HG02571 (cell line): ENCODE results near the gene ARHGEF16.

Experiments
- ATAC-seq: cut with Tn5 transposase; IDR thresholded peaks from one replicate; pipeline ENCODE4 v1.9.1; 2021; ENCODE audit warnings: mild to moderate bottlenecking, moderate library complexity; ENCODE audit not compliant: unreplicated experiment

The ARHGEF16 gene

DNA sequence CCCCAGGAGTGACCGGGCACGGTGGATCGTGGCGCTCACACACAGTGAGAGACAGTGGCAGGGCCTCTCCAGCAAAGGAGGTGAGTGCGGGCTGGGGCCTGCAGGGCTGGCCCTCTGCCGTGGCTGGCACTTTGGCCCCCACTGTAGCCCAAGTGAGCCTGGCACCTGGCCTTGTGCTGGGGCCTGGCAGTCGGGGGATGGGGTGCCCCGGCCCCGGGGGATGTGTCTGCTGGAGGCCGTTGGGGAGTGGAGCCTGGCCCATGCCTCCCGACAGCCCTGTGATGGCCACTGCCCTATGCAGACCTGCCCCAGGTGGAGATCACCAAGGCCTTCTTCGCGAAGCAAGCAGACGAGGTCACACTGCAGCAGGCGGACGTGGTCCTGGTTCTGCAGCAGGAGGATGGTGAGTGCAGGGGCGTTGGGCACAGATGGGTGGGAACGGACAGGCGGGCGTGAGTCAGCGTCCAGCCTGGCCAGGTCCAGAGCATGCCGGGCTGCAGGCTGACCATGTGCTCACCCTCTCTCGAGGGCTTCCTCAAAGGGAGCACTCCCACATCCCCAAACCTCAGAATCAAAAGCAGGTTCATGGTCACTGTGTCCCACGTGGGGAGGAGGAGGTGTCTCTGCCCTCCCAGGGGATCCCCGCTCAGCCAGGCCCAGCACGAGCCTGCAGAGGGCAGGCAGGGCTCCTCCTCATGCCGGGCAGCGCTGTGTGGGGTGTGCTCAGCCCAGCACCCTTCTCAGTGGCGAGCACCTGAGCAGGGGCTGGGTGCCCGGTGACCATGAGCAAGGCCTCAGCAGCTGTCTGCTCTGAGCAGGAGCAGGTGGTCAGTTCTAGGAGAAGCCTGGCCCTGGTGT is 25.3 kb downstream of the ARHGEF16 start:
- no peak for ATAC-seq

DNA sequence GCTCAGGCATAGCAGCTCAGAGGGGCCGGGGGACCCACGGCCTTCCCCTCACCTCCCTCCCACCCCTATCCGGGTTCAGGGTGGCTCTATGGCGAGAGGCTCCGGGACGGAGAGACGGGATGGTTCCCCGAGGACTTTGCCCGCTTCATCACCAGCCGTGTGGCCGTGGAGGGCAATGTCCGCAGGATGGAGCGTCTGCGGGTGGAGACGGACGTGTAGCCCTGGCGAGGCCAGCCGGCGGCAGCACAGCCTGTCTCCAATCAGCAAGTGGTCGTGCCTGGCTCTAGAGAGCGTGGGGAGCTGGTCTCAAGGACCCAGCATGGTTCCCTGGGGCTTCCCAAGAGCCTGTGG is 25.9 kb downstream of the ARHGEF16 start:
- ATAC-seq, result no peak

DNA sequence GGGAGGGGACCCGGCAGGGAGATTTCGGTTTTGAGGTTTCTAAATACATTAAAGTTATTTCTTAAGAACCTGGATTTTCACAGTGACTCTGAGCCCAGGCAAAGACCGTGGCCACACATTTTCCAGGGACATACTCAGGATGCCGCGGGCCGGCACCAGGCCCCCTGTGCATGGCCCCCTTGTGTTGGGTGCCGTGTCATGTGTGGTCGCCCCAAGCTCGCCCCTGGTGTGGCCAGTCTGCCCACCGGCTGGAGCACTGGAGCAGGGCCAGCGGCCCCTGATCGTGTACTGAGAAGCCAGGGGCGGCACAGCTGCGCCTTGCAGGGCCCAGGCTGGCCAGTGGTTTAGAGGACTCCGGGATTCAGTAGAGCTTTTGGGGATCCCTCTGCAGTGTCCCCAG is 26.6 kb downstream of the ARHGEF16 start:
- ATAC-seq, result no peak

DNA sequence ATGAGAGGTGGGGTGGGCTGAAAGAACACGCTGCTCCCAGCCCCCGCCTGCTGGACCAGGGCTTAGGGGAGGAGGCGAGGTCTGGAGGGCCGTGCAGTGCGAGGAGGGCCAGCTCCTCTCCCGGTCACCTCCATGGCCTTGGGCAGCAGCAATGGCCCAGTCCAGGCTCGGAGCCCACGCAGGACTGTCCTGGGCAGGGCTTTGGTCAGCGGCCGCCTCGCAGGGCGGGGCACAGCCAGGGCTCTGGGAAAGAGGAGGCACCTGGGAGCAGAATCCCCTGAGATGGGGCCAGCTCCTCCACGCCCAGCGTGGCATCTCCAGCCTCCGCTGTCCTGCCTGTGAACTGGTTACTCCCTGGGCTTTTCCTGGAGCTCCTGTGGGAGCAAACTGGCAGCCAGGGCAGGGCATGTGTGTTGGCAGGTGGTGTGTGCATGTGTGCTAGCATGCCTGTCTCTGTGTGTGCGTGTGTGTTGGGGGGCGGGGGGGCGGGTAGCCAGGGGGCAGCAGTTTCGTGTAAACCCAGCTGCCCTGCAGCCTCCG is 27.4 kb downstream of the ARHGEF16 start:
- ATAC-seq, result no peak

DNA sequence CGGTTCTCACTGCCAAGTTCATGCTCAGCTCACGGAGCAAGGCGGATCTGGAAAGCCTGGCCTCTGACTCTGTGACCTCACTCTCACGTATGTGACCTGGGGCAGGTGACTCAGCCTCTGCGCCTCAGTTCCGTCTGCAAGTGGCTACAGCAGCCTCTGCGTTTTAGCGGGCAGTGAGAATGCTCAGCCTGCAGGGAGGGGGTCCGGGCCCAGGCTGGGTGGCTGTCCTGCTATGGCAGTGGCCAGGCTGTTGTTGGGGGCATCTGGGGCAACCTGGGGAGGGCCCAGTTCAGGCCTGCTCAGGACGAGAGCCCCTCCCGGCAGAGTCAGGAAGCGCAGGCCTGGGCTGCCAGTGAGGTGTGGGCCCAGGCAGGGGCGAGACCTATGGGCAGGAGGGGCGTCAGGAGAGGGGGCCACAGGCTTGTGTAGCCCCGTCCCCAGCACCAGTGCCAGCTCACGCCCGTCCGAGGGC is 27.9 kb downstream of the ARHGEF16 start:
- no peak for ATAC-seq

DNA sequence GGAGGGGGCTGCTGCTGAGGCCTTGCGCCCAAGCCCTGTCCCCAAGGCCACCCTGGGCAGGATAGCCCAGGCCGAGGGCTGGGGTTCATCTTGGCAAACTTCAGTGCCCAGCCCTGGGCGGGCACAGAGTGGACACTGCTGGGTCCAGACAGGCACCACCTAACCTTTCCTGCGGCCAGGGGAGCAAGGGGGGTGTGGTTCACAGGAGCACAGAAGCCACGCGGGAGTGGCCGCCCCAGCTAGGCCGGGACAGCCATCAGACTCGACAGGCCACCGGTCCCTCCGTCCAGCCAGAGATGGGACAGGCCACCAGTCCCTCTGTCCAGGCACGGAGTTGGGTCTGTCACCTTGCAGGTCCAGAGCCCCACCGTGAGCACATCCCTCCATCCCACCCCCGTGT is 28.9 kb downstream of the ARHGEF16 start:
- ATAC-seq, result no peak

DNA sequence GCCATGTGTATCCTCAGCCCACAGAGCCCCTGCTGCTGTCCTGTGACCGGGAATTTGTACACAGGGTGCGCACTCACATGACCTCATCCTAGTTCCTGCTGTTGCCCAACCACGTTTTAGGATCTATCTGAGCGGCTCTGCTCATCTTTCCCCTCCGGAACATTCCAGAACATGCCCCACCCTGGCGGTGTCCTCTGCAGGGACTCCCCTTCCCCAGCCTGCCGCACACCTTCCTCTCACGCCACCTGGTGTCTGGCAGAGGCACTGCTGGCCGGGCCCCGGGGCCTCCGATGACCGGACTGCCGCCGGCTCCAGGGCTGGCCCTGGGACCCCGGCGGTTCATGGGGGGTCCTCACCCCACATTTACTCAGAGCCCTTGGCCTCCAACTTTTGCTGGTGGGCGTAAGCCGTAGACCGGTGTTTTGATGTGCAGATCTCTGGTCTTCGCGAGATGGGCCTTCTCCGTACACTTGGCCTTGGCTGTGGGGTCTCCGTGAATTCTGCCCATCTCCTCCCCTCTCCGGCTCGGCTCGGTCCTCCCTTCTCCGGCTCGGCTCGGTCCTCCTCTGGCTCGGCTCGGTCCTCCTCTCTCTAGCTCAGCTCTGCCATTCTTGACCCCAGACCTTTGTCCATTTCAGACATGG is 29.5 kb downstream of the ARHGEF16 start:
- ATAC-seq, result no peak

DNA sequence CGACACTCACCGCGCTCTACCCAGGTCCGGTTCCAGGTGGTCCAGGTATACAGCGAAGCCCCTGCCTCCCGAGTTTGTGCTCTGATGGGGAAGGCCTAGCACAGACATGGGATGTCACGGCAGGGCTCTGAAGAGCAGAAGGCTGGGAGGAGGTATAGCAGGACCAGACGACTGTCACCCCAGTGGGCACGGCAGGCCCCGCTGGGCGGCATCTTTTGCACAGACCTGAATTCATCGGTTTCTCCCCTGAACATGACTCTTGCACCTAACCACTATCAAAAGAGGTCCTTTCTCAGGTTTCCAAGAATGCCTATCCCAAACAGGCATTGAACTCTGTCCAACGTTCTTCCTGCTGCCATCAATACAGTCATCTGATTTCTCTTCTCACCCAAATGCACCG is 30.6 kb downstream of the ARHGEF16 start:
- no peak for ATAC-seq

DNA sequence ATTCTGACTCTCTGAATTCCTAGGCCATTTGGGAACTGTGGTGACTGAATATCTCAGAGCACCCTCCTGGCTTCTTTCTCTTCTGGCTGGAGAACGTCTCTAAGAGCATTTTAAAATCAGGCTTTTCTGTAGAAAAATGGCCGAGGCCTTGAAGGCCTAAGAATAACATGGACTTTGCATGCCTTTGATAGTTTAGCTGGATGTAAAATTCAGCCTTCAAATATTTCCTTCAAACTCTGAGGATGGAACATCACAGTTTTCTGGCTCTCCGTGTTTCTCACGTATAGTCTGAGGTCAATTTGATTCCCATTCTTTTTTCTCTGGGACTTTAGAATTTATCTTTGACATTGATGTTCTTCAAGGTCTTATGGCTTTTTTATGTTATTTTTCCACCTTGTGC is 34.0 kb downstream of the ARHGEF16 start:
- ATAC-seq, result no peak

DNA sequence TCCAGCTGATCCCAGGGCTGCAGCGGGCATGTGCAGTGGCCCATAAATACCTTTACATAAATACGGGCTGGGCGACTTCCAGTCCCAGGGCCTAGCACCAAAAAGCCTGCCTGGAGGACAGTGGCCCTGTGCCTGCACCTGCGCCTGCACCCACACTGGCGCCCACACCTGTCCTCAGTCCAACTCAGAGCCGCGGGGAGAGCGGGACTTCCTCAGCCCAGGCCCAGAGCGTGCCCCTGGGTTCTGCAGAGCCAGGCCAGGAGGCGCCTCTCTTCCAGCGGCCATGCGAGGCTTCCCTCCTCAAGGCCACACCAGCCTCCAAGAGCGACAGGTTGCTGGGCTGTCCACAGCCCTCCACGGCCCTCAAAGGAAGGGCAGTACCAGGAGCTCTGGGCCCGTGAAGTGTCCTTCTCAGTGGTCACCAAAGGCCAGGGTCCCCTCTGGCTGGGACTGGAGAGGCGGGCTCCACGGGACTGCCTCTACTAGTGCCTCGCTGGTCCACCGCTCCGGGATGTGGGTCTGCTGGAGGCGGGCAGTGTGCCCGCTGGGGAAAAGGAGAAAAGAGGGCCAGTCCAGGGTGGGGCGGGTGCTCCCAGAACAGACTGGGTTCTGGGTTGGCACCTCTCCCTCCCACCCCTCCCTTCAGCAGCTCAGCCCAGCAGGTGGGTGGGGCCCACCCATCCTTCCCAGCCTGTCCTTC is 35.7 kb downstream of the ARHGEF16 start:
- ATAC-seq, result no peak

DNA sequence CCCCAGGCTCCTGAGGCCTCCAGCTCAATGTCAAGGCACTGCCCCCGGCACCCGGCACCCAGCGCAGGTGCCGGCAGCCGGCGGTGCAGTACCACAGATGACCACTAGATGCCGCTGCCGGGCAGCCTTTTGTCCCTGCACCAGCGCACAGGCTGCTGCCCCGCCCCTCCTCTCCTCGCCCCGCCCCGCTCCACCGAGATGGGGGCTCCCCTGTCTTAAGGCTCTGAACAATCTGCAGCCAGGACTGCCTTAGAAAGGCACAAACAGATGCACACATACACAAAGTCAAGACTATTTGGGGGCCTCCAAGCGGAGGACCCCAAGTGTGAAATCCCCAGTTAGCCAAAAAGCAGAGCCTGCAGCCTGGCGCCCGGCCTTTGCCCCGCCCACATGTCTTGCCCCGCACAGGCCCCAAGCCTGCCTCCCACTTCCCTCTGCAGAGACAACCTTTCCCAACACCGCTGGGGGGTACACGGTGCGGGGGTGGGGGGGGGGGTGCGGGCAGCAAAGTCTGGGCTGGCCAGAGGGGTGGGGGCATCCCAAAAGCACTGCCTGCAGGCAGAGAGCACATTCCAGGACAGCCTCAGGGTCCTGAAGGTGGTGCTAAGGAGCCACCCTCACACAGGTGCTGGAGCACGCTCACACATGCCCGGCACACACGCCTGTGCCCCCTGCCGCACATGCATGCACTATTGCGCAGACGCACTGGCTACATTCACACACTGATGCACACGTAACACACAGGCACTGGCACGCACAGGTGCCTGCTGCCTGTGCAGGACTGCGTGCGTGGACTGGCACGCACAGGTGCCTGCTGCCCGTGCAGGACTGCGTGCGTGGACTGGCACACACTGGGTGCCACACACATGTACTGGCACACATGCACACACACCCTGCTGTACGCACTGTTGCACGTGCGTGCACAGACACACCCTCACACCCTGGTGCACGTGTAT is 37.1 kb downstream of the ARHGEF16 start:
- peak; percentile 68 for ATAC-seq

DNA sequence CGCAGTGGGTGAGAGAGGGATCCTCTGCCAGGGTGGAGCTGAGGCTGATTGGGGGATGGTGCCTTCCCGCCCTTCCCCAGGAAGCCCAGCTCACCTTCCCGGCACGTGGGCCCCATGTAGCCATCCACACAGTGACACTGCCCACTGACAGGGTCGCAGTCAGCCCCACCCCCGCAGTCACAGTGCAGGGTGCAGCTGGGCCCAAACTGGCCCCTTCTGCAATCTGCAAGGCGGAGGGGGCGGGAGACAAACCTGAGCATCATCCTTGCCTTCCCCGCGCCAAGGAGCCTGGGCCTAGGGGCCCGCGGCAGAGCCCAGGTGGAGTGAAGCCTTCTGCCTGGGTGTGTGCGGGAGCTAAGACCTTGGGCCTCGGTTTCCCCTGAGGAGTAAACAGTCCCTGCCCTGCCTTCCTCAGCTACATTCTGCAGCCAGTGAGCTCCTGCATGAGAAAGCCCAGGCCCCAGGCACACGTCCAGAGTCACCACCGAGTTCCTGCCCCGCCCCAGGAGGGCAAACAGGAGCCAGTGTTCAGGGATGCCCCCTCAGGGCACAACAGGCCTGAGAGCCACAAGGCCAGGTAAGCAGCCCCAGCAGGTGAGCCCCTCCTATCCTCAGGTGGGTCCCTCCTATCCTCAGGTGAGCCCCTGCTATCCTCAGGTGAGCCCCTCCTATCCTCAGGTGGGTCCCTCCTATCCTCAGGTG is 38.2 kb downstream of the ARHGEF16 start:
- no peak for ATAC-seq

DNA sequence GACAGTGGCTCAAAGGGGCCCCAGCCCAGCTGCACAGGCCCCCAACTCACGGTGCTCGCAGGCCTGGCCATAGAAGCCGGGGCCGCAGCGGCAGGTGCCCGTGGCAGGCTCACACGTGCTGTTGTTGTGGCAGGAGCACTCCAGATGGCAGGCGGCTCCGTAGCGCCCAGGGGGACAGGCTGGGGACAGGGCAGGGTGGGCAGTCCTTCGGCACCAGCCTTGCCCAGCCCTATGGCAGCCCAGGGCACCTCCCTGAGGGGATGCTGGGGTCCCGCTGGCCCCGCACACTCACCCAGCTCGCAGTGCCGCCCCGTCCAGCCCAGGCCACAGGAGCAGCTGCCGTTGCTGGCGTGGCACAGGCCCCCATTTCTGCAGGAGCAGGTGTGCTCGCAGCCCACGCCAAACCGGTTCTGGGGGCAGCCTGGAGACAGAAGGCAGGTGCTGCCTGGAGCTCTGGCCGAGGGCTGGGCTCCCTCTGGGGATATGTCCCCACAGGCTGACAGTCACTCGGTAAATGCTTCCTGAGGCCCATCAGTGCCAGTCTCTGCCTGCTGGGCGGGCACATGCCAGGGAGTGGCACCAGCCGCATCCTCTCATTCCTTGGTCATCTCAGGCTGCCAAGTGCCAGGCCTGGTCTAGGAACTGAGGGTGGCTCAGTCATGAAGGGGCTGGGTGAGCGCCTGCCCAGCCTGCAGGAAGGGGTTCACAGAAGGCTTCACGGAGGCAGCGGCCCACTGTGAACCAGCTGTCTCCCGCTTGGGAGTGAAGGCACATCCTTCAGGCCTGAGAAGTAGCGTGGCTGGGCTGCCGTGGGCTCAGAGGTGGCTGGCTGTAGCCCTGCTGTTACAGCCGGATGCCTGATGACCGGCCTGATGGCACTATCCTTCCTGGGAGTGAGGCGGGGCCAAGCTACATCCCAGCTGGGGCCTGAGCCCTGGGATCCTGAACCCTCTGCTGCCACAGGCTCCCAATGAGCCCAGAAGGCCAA is 40.1 kb downstream of the ARHGEF16 start:
- no peak for ATAC-seq

DNA sequence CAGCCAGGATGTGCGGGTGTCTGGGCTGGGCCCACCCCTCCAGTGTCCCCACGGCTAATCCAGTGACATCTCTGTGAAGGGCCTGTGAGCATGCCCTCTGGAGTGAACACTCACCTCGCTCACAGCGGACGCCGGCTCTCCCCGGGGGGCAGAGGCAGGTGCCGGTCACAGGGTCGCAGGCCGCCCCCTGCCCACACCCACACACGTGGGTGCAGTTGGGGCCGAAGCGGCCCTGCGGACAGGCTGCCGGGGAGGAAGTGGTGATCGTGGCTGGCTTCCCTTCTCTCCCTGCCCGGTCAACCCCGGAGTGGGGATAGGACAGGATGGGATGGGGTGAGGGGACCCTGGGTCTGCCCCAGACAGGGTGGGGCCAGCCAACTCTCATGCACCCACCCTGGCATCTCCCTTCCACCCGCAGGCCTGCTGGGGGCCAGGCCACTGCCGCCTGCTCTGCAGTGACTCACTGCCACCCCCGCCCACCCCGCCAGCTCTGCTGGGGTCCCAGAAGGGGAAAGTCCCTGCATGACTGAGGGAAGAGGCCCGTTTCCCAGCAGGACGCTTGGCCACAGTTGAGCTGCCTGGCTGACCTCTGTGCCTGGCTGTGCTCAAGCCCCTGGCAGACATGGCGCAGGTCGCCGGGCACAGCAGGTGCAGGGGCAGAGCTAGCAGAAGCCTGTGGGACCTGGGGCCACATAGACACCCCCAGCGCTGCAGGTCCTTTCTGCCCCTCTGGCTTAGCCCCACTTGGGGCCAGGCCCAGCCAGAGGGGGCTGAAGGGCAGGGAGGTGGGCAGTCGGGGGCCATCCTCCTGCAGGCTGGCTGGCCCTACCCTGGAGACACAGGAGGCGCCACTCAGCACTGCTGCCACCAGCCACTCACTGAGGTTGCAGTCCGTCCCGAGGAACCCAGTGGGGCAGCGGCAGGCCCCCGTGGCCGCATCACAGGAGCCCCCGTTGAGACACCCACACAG is 41.6 kb downstream of the ARHGEF16 start:
- no peak for ATAC-seq

DNA sequence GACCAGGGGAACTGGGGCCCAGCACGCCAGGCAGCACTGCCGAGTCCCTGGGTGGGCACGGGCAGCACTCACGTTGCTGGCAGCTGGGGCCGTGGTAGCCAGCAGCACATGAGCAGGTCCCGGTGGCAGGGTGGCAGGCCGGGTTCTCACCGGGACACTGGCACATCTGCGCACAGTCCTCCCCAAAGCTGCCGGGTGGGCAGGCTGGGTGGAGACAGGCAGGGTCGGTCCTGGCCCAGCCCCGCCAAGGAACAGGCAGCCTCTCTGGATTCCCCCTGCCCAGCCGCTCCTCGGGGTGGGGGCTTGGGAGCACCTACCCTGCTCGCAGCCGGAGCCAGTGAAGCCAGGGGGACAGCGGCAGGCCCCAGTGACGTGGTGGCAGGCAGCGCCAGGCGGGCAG is 42.5 kb downstream of the ARHGEF16 start:
- no peak for ATAC-seq

DNA sequence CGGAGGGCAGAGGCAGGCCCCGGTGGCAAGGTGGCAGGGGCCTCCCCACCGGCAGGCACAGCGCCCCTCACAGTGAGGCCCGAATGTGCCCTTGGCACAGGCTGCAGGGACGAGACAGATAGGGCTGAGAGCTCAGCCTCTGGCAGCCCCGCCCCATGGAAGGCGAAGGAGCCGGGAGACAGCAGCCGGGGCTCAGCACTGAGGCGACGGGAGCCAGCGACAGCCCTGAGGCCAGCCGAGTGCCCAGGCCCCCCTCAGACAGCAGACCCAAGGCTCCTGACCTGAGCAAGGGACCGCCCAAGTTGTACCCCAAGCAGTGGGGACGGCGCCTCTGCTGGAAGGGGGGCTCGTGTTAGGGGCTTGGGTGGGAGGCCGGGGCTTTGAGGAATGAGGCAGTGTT is 43.1 kb downstream of the ARHGEF16 start:
- ATAC-seq, result no peak

DNA sequence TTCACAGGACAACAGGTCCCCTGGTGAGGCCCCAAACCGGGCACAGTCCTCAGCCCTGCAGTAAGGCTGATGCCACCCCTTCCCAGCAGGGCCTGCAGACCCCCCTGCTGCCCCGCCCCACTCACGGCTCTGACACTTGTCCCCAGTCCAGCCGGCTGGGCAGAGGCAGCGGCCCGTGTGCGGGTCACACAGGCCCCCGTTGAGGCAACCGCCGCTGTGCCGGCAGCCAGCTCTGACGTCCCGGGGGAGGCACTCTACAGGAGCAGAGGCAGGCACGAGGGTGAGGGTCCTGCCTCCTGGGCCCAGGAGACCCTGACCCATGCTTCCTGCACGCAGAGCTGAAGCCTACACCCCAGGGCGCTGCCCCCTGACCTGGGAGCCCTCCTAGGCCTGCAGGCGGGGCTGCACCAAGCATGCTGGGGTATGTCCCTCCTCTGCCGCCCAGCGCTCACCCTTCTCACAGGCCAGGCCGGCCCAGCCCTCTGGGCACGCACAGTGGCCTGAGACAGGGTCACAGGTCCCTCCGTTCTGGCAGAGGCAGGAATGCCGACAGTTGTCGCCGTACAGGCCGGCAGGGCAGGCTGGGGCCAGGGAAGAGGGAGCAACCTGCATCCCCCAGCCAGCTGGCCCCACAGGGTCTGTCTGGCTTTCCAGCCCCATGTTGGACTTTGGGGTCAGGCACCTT is 43.9 kb downstream of the ARHGEF16 start:
- ATAC-seq, result no peak
